Fibroblast of the aortic adventitia (primary cell): ENCODE measurements around the gene PNMA8C. TPM values are rescaled to one million over a fixed set of nuclear protein-coding genes. Genes with fewer than 3 reads are reported as not detected.

Source experiments
- DNase-seq: peaks from one replicate; pipeline ENCODE4 v3.0.0-alpha.2; 2010; ENCODE audit warnings: low read depth
- H3K4me3 ChIP-seq: 2 replicates; pipeline ENCODE4 v1.5.1; 2011; ENCODE audit warnings: low read depth, mild to moderate bottlenecking, control low read depth, low read length, moderate library complexity
- CTCF ChIP-seq: IDR thresholded peaks from 2 replicates; pipeline ENCODE4 v1.5.1; 2011; ENCODE audit warnings: mild to moderate bottlenecking, low read length, control low read depth, inconsistent platforms; ENCODE audit not compliant: insufficient read depth
- total RNA-seq: library from RNA; depleted of rRNA; stranded (reverse); fragments of >200 nt; gene quantifications from 2 replicates; pipeline ENCODE4 v1.2.3, GENCODE V29; 2012; ENCODE audit warnings: low replicate concordance

Gene PNMA8C
- total RNA-seq, 1 donor = not detected

GRCh38 chr19:46470376-46470775 lies 41.6 kb upstream of the PNMA8C start:
- no peak for DNase-seq
- no peak for TF ChIP-seq CTCF
- H3K4me3 ChIP-seq = no peak overlapping the region

GRCh38 chr19:46469541-46470185 lies 40.9 kb upstream of the PNMA8C start:
- TF ChIP-seq CTCF = no peak
- H3K4me3 ChIP-seq = no peak overlapping the region
- no peak for DNase-seq

GRCh38 chr19:46466536-46467196 lies 37.9 kb upstream of the PNMA8C start:
- peak; percentile 90 for DNase-seq
- peak overlapping the region; percentile 25 for H3K4me3 ChIP-seq
- no peak for TF ChIP-seq CTCF

- no peak for DNase-seq
Observed at GRCh38 chr19:46463516-46463915, 34.8 kb upstream of the PNMA8C start.

GRCh38 chr19:46461537-46461936 lies 32.8 kb upstream of the PNMA8C start:
- no peak overlapping the region for H3K4me3 ChIP-seq
- no peak for TF ChIP-seq CTCF
- no peak for DNase-seq

More at GRCh38 chr19:46463516-46463915, 34.8 kb upstream of the PNMA8C start:
- TF ChIP-seq CTCF = no peak
- H3K4me3 ChIP-seq = no peak overlapping the region

GRCh38 chr19:46460981-46461380 lies 32.2 kb upstream of the PNMA8C start:
- no peak for TF ChIP-seq CTCF
- no peak for DNase-seq
- no peak overlapping the region for H3K4me3 ChIP-seq
